ENCODE data around the gene CTPS1. TPM values are rescaled to one million over a fixed set of nuclear protein-coding genes. Genes with fewer than 3 reads are reported as not detected.

CTPS1 gene
- total RNA-seq, 1 donor from 2014 or later = 25.6 TPM

- no peaks in the 10 kb centered on the region for H3K27me3 Mint-ChIP-seq (ENCODE audit: unreplicated experiment)
- no peak overlapping the region for H3K27ac Mint-ChIP-seq (ENCODE audit: unreplicated experiment)
- no peak for TF ChIP-seq CTCF (IDR thresholded peaks at IDR 0.05)
- peaks cover 7% of the 10 kb centered on the region for H3K4me1 Mint-ChIP-seq (ENCODE audit: unreplicated experiment)
- DNase-seq (ENCODE audit: extremely low spot score, unreplicated experiment) = no peak
- no peaks in the 10 kb centered on the region for H3K9me3 Mint-ChIP-seq (ENCODE audit: unreplicated experiment)
- H3K4me3 Mint-ChIP-seq (ENCODE audit: unreplicated experiment) = no peak overlapping the region
- peaks cover 24% of the 10 kb centered on the region for H3K36me3 Mint-ChIP-seq (ENCODE audit: unreplicated experiment)
These were observed 46.7 kb downstream of the CTPS1 start for GRCh38 chr1:41025979-41026819.

DNA sequence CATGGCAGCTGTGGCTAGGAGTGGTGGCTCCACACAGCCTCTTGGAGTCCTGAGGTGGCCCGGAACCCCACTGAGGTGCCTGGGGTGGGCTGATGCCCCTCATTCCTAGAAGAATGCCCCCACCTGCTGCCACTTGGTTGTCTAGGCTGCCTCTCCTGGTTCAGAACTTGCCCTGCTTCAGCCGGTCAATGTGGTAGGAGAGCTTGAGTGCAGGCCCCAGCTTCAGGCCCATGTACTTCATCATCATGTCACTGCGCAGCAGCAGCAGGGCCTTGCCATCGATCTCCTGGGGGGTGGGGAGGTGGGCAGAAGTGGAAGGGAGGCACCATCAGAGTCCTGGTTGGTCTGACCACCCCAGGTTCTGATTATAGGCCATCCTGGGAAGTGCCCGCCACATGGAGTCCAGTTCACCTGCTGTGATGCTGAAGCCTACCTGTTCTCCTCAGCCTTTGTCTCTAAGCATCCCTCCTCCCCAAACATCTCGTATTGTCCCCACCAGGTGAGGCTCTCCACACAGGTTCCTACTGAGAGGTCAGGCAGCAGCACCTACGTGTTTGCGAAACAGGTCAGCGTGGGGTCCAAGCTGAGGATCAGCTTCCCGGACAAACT is 48.6 kb downstream of the CTPS1 start:
- no peak for TF ChIP-seq CTCF (IDR thresholded peaks at IDR 0.05)
- peaks cover 35% of the 10 kb centered on the region for H3K36me3 Mint-ChIP-seq (ENCODE audit: unreplicated experiment)
- H3K4me3 Mint-ChIP-seq (ENCODE audit: unreplicated experiment) = no peak overlapping the region
- DNase-seq (ENCODE audit: extremely low spot score, unreplicated experiment) = no peak
- H3K9me3 Mint-ChIP-seq (ENCODE audit: unreplicated experiment) = no peaks in the 10 kb centered on the region
- H3K27me3 Mint-ChIP-seq (ENCODE audit: unreplicated experiment) = no peaks in the 10 kb centered on the region
- no peak overlapping the region for H3K27ac Mint-ChIP-seq (ENCODE audit: unreplicated experiment)
- peaks cover 6% of the 10 kb centered on the region for H3K4me1 Mint-ChIP-seq (ENCODE audit: unreplicated experiment)

DNA sequence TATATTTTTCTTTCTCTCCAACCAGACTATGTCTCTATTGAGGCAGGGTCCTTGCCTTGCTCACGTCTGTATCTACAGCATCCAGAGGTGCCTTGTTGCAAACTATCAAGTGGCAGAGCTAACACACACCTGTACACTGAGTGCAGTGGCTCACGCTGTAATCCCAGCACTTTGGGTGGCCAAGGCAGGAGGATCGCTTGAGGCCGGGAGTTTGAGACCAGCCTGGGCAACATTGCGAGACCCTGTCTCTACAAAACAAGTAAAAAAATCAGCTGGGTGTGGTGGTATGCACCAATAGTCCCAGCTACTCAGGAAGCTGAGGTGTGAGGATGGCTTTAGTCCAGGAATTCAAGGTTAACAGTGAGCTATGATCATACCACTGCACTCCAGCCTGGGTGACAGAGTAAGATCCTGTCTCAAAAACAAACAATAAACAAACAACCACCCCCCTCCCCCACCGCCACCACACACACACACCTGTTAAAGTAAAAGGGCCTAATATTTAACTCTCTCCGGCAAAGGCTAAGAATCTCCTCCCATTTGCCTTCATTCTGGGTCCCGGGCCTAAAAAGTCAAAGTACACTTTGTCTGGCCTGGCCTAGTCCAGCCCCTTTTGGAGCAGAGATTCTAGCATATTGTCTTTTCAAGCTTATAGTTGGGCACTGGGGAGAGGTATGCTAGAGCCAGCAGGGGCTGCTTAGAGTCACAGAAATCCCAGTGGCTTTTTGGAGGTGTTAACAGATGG is 51.5 kb downstream of the CTPS1 start:
- H3K4me1 Mint-ChIP-seq (ENCODE audit: unreplicated experiment) = no peaks in the 10 kb centered on the region
- TF ChIP-seq CTCF (IDR thresholded peaks at IDR 0.05) = no peak
- no peak for DNase-seq (ENCODE audit: extremely low spot score, unreplicated experiment)
- peaks cover 42% of the 10 kb centered on the region for H3K36me3 Mint-ChIP-seq (ENCODE audit: unreplicated experiment)
- H3K4me3 Mint-ChIP-seq (ENCODE audit: unreplicated experiment) = no peak overlapping the region
- H3K27me3 Mint-ChIP-seq (ENCODE audit: unreplicated experiment) = no peaks in the 10 kb centered on the region
- no peak overlapping the region for H3K27ac Mint-ChIP-seq (ENCODE audit: unreplicated experiment)
- no peaks in the 10 kb centered on the region for H3K9me3 Mint-ChIP-seq (ENCODE audit: unreplicated experiment)

DNA sequence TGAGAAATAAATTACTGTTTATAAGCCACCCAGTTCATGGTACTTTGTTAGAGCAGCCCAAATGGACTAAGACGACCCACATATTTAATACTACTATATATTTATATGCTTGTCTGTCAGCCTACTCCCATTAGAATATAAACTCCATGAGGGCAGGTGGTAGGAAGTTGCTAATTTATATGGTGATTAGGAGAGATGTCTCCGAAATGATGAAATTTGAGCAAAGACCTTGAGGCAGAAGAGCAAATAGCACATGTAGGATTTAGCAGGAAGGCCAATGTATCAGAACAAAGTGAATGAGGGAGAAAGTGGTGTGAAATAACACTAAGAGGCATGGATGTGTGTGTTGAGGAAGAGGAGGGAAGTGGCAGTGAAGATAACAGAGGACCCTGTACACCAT is 52.7 kb downstream of the CTPS1 start:
- Mint-ChIP-seq H3K4me3 (ENCODE audit: unreplicated experiment) (no peak overlapping the region), H3K9me3 (ENCODE audit: unreplicated experiment) (no peaks in the 10 kb centered on the region), H3K27ac (ENCODE audit: unreplicated experiment) (no peak overlapping the region), H3K36me3 (ENCODE audit: unreplicated experiment) (peaks cover 38% of the 10 kb centered on the region), H3K27me3 (ENCODE audit: unreplicated experiment) (no peaks in the 10 kb centered on the region), H3K4me1 (ENCODE audit: unreplicated experiment) (no peaks in the 10 kb centered on the region)
- DNase-seq (ENCODE audit: extremely low spot score, unreplicated experiment) = no peak
- TF ChIP-seq CTCF (IDR thresholded peaks at IDR 0.05) = no peak

DNA sequence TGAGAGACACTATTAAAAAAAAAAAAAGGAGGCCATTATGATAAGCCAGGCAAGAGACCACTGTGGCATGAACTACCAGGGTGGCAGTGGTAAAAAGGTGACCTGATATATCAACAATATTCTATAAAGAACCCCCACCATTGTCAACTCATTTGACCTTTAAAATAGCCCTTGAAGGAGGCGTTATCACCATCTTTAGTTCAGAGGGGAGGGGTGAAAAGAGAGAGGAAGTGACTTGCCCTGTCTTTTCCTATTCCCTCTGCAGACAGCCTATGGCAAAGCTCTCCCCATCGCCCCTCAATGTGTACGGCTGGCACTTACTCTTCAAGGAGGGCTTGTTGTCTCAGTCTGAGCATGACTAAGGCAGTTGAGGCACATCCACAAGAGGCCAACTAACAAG is 53.8 kb downstream of the CTPS1 start:
- H3K4me3 Mint-ChIP-seq (ENCODE audit: unreplicated experiment) = no peak overlapping the region
- no peaks in the 10 kb centered on the region for H3K9me3 Mint-ChIP-seq (ENCODE audit: unreplicated experiment)
- no peaks in the 10 kb centered on the region for H3K4me1 Mint-ChIP-seq (ENCODE audit: unreplicated experiment)
- H3K36me3 Mint-ChIP-seq (ENCODE audit: unreplicated experiment) = peaks cover 36% of the 10 kb centered on the region
- DNase-seq (ENCODE audit: extremely low spot score, unreplicated experiment) = no peak
- TF ChIP-seq CTCF (IDR thresholded peaks at IDR 0.05) = no peak
- H3K27ac Mint-ChIP-seq (ENCODE audit: unreplicated experiment) = no peak overlapping the region
- no peaks in the 10 kb centered on the region for H3K27me3 Mint-ChIP-seq (ENCODE audit: unreplicated experiment)

All from osteocyte (in vitro differentiated cells).